HG02885 (cell line): ENCODE data around the gene POFUT2.

Source experiments
- ATAC-seq: cut with Tn5 transposase; IDR thresholded peaks from one replicate; pipeline ENCODE4 v1.9.1; 2021; ENCODE audit warnings: mild to moderate bottlenecking; ENCODE audit not compliant: unreplicated experiment, poor library complexity

The POFUT2 gene

DNA sequence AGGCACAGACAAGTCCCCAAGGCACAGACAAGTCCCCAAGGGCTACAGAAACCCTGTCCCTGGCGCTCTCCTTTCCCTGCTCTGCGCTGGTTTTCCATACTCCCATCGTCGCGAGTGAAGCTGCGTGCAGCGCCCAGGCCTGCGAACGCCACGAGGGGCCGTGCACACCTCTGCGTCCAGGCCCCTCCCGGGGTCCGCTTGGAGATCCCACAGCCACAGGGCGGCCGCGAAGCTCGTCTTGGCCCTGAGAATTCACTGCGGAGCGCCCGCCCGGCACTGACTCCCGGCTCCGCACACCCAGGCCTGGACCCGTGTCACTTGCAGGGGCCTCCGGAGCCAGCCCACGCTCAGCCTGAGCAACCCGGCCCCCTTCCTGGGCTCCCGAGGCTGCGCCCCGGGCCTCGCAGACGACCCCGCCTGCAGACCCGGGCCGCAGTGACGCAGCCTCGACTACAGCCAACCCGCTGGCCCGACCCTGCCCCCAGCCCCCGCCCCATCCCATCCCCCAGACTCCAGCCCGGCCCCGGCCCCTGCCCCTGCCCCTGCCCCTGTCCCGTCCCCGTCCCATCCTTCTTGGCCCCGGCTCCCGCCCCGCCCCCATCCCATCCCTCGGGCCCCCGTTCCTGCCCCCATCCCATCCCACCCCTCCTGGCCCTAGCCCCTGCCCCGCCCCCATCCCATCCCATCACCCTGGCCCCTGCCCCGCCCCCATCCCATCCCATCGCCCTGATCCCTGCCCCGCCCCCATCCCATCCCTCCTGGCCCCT, 841 bp downstream of the POFUT2 start:
- no peak for ATAC-seq

- ATAC-seq, result no peak
Observed at GRCh38 chr21:45285266-45285931, 2.3 kb downstream of the POFUT2 start.

GRCh38 chr21:45284456-45284741, 3.3 kb downstream of the POFUT2 start:
- ATAC-seq, result no peak

DNA sequence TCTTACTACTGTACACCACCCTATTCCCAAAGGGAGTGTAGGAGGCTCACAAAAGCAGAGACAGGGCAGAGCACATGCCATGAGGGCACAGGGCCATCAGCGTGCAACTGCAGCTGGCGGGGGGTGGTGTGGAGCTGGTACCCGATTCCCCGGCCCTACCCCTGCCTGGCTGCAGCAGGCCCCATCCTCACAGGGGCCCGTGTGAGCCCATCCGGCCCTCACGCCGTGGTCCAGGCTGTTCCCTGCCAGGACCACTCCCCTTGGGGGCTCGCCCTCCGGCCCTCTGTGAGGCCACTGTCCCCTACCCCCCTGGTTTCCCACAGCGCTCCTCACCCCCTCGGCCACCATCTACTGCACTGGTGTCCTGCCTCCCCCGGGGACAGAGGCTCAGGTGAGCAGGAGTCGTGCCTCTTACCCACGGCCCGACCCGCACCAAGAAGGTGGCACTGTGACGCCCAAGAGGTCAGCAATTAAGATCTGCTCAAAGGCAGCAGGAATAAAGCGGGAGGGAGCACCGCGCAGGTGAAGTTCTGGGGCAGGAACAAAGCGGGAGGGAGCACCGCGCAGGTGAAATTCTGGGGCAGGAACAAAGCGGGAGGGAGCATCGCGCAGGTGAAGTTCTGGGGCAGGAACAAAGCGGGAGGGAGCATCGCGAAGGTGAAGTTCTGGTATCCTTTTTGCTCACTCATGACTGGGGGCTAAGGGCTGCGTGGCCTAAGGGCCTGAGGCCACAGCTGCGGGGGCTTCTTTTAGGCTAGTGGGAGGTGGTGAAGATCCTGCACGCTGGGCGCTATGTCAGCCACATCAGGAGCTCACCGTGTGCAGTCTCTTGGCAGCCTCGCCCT, 3.9 kb downstream of the POFUT2 start:
- ATAC-seq, result no peak

DNA sequence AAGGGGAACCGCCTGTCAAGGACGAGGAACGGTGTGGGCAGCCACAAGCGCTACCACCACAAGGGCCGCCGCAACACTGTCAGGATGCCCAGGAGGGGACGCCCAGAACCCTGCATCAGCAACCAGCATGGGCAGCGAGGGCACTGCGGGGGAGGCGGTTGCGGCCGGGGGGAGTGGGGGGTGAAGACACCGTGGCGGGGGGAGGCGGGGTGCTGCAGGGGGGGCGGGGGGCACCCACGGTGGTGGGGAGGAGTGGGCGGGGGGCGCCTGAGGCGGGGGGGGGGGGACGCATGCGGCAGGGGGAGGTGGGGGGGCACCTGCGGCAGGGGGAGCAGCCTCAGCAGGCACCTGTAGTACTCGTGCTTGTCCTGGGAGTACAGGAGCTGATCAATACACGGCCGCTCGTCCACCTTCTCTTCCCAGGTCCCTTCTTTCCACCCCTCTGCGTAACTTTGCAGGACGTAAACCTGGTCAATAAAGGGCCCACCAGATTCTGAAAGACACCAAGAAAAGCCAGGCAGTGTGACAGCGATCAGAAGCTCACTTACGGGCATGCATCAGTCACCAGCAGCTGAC, 4.6 kb downstream of the POFUT2 start:
- ATAC-seq, result no peak

GRCh38 chr21:45282283-45283034, 5.2 kb downstream of the POFUT2 start:
- no peak for ATAC-seq

- no peak for ATAC-seq
Observed at GRCh38 chr21:45281411-45282282, 6.0 kb downstream of the POFUT2 start.

DNA sequence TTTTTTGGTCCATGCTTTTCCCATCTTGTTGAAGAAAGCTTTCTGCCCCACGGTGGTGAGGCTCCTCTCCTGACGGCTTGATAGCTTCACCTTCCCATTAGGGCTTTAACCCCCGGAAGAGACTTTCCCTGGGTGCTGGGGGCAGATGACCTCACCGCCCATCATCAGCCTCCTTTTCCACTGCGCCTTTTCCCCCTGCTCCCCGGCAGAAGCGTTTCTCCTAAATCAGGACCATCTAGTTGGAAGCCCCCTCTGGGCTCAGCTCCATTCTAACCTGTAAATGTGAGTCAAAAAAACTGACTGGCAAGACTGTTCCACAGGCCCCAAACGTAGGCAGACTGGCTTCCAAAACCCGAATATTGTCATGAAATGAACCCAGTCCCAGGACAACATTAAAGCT, 6.7 kb downstream of the POFUT2 start:
- no peak for ATAC-seq

GRCh38 chr21:45280178-45280821, 7.4 kb downstream of the POFUT2 start:
- no peak for ATAC-seq

DNA sequence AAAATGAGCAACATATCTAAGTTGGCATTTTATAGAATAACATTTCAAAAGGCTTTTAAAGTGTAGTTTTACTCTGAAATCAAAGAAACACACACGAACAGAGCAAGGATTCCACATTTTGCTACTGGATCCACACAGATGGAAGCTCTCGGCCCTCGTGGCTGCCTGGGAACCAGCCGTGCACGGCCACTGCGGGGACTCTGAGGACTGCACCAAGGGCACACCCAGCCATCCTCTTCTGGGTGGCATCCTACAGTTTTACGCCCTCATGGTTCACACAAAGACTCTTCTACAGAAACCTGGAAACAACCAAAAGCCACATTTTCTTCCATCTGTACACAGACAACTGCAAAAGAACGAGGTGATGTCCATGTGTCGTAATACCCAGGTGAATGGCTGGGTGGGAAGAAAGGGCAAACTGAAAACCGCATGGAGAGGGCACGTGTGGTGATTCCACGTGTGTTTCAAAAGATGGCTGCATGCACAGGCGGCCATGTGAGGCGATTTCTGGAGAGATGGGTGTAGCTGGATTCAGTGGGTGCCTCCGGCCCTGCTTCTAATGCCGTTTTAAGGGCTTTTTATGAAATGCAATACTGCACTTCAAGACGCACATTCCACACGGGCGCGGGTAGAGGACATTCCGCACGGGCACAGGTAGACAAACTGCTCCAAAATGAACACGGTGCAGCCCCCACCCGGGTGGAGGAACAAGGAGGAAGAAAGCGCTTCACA, 8.1 kb downstream of the POFUT2 start:
- ATAC-seq, result no peak

- ATAC-seq, result no peak
Observed at GRCh38 chr21:45278156-45278911, 9.4 kb downstream of the POFUT2 start.

DNA sequence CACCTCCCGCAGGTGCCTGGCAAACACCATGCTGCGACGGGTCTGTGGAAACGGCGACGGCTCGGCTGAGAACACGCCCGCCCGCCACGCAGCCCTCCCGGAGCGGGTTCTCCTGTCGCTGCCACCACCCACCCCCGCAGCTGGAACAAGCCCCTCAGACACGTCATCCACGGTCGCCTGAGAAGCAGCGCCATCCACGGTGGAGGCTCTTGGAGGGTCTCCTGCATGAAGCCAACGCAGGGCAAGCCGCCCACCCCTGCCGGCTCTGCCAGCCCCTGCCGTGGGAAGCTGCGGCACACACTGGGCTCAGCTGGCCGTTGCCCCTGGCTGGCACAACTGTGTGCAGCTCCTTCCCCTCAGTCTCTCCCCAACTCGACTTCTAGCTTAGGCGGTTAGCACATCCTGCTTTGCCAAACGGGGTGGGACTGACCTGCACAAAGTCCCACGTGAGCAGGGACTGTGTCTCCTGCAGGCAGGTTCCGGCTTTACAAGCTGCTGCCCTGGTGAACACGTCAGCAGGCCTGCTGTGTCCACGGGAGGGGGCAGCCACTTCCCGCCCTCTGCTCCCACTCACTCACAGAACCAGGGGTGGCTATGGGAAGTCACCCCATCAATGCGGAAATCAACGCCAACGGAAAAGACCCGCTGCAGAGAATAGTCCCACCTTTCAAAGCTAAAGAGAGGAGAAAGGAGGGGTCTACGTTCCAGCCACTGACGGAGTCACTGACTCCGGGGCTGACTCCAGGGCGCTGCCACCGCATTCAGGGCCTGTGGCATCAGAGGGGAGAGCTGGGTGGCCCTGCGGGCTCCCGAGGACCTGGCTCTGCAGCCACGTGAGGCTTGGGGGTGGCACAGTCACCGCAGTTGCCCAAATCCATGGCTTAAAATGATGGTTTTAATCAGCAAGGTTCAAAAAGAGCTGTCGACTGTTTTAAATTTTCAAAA, 10.3 kb downstream of the POFUT2 start:
- no peak for ATAC-seq

GRCh38 chr21:45276596-45276995, 11.1 kb downstream of the POFUT2 start:
- no peak for ATAC-seq

GRCh38 chr21:45270306-45270821, 17.3 kb downstream of the POFUT2 start:
- no peak for ATAC-seq

- no peak for ATAC-seq
Observed at GRCh38 chr21:45269861-45270260, 17.8 kb downstream of the POFUT2 start.

DNA sequence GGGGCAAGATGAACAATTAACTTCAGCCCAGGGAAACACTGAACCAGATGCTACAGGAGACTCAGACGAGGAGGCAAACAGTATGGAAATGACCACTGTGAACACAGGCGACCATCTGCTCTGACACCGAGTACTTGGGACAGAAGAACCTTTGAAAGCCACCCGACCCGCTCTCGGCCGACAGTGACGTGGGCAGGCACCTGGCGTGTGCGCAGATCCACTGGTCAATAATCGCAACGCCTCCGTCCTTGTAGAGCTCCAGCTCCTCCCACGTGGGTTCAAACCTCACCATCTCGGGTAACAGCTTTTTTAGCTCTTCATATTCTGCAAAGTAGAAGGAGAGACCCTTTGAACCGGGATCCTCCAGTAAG, 20.3 kb downstream of the POFUT2 start:
- ATAC-seq, result no peak
